Heart left ventricle (tissue), 13 donors: ENCODE results near the gene YPEL2.

ENCODE experiments used
- CTCF ChIP-seq, 12 donors: fragments of 200-600 bp; sonication (generic) in 4 of 12; IDR thresholded peaks; one replicate each; pipeline versions ENCODE4 v1.5.0 to v1.8.0; 2018 to 2022; ENCODE audit warnings: antibody characterized with exemption in 12 of 12, mild to moderate bottlenecking in 5 of 12
- POLR2A ChIP-seq, 2 donors: fragments of 450-650 bp; IDR thresholded peaks; one replicate each; pipeline ENCODE4 v1.6.1; 2017; ENCODE audit warnings: antibody characterized with exemption in 2 of 2, mild to moderate bottlenecking in 2 of 2, moderate library complexity in 2 of 2
- donor health status: ischemic (EF 13 %, LVEDD 7.1; RV severe dilation, severe dysfunction).
- donor health status: DM: no; HTN: yes; CAD: no.
- donor health status: DM: no; HTN: no; CAD: no.
- donor health status: ischemic (EF 25% LVEDD 6.9; RV normal size, moderate dysfunction).
- donor health status: ischemic (EF 25% LVEDD 5.7; RV mildly dilated, moderate dysfunction).
- donor health status: ischemic (EF 35%, LVEDD 5.7; RV mildly dilated, moderate dysfunction).
- donor health status: nonischemic (EF 11% LVEDD 7.7; RV severe dilation, severe dysfunction).
- donor health status: DM: yes; HTN: yes; CAD: no.
- donor health status: PGD.
- donor health status: ischemic (EF 29% LVEDD 5.4; RV normal size, mild dysfunction).
- donor health status: nonischemic (EF 23%, LVEDD 6.1; RV moderate dilation, normal function).

- TF ChIP-seq CTCF (IDR thresholded peaks at IDR 0.05) (no peak), POLR2A (IDR thresholded peaks at IDR 0.05) (no peak)
These were observed 34.0 kb downstream of the YPEL2 start for GRCh38 chr17:59365383-59365981.
